Left renal pelvis (tissue), 4 donors: ENCODE data around the gene KRTAP20-3. TPM values are rescaled to one million over a fixed set of nuclear protein-coding genes. Genes with fewer than 3 reads are reported as not detected.

Experiments used
- DNase-seq, 4 donors: peaks; one replicate each; pipeline ENCODE4 v3.0.0-alpha.2; 2013; ENCODE audit warnings: low read depth in 4 of 4, low spot score in 3 of 4
- polyA plus RNA-seq, 4 donors: library from polyadenylated mRNA; unstranded; fragments of 120-200 nt; gene quantifications; one replicate each; pipeline ENCODE4 v1.2.1, GENCODE V29; 2013; ENCODE audit not compliant: insufficient read length in 4 of 4

KRTAP20-3 gene
- polyA plus RNA-seq, 4 donors = not detected

DNA sequence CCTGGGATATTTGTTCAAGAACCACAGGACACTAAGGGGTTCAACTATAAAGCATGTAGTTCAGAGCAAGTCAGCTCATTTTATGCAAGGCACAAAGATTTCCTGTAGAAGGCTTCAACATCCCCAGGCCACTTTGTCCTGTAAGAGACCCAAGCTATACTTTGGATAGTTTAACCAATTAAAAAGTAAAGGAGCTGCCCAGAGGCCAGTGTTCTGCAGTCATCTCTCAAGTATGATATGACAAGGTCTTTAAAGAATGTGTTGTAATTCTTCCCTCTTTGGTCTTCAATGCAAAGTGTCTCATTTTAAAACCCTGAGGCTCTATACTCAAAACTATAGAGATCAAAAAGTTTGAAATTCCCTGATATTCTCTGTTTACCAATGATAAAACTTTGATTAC, 34.1 kb downstream of the KRTAP20-3 start:
- no peak for DNase-seq

DNA sequence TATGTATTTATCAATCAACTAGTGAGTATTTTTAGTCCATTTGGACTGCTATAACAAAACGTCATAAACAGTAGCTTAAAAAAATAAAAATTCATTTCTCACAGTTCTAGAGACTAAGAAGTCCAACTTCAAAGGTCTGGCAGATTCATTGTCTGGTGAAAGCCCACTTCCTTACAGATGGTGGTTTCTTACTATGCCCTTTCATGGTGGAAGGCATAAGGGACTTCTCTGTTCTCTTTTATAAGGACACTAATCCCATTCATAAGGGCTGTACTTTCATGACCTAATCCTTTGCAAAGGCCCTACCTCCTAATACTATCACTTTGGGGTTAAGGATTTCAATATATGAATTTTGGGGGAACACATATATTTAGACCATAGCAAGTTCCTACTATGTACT, 37.9 kb downstream of the KRTAP20-3 start:
- DNase-seq = no peak

DNA sequence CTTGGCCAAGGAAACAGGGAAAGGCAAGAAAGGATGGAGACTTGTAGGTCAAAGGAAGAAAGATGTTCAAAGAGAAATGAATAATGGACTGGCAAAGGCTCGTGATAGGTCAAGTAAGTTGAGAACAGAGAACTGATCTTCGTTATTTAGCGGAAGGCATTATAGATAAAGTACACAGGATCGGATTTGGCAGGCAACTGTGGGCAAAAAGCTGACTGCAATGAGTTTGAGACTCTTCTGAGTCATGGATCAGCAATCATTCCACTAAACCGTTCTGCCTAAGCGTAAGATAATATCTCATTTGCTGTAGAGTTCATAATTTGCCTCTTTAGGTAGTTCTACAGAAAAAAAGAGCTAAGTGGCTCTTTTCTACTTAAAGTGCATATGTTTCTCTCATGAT, 41.8 kb downstream of the KRTAP20-3 start:
- no peak for DNase-seq

DNA sequence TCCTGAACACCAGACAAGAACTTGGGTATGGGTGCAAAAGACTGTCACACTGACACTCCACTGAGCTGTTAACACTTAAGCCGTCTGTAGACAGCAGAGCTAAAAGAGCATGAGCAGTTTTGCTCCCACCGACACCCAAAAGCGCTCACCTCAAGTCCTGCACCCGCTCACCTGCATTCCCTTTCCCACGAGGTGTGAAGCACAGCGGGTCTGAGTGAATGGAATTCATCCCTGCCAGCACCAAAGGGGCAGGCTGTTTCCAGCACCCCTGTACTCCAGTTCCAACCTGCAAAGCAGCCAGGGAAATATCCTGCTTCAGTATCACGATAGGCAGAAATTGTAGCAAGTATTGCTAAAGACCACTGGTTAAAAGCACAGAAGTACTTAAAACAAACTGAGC, 47.2 kb downstream of the KRTAP20-3 start:
- DNase-seq = no peak

Other genes with a start within 250 kb of the KRTAP20-3 start
- not detected for gene KRTAP13-1, start 246.8 kb upstream of the KRTAP20-3 start, polyA plus RNA-seq
- not detected for gene KRTAP13-3, start 216.9 kb upstream of the KRTAP20-3 start, polyA plus RNA-seq
- gene KRTAP13-4, start 212.6 kb upstream of the KRTAP20-3 start, polyA plus RNA-seq = not detected
- gene KRTAP15-1, start 202.6 kb upstream of the KRTAP20-3 start, polyA plus RNA-seq = not detected
- not detected for gene KRTAP19-1, start 162.5 kb upstream of the KRTAP20-3 start, polyA plus RNA-seq
- gene KRTAP19-2, start 155.4 kb upstream of the KRTAP20-3 start, polyA plus RNA-seq = not detected
- gene KRTAP19-3, start 150.9 kb upstream of the KRTAP20-3 start, polyA plus RNA-seq = not detected
- not detected for gene KRTAP19-4, start 145.7 kb upstream of the KRTAP20-3 start, polyA plus RNA-seq
- gene KRTAP19-5, start 140.7 kb upstream of the KRTAP20-3 start, polyA plus RNA-seq = not detected
- not detected for gene KRTAP19-6, start 101.0 kb upstream of the KRTAP20-3 start, polyA plus RNA-seq
- gene KRTAP19-7, start 81.5 kb upstream of the KRTAP20-3 start, polyA plus RNA-seq = not detected
- not detected for gene KRTAP22-2, start 52.5 kb upstream of the KRTAP20-3 start, polyA plus RNA-seq
- gene KRTAP6-3, start 50.4 kb upstream of the KRTAP20-3 start, polyA plus RNA-seq = not detected
- not detected for gene KRTAP6-2, start 44.0 kb upstream of the KRTAP20-3 start, polyA plus RNA-seq
- gene KRTAP22-1, start 41.8 kb upstream of the KRTAP20-3 start, polyA plus RNA-seq = not detected
- gene KRTAP6-1, start 28.9 kb upstream of the KRTAP20-3 start, polyA plus RNA-seq = not detected
- not detected for gene KRTAP20-1, start 26.4 kb upstream of the KRTAP20-3 start, polyA plus RNA-seq
- gene KRTAP20-4, start 22.2 kb upstream of the KRTAP20-3 start, polyA plus RNA-seq = not detected
- not detected for gene KRTAP20-2, start 7.7 kb upstream of the KRTAP20-3 start, polyA plus RNA-seq
- not detected for gene KRTAP21-3, start 75.9 kb downstream of the KRTAP20-3 start, polyA plus RNA-seq
- gene KRTAP21-2, start 104.4 kb downstream of the KRTAP20-3 start, polyA plus RNA-seq = not detected
- gene KRTAP21-1, start 112.6 kb downstream of the KRTAP20-3 start, polyA plus RNA-seq = not detected
- not detected for gene KRTAP8-1, start 170.4 kb downstream of the KRTAP20-3 start, polyA plus RNA-seq
- not detected for gene KRTAP7-1, start 186.9 kb downstream of the KRTAP20-3 start, polyA plus RNA-seq
- not detected for gene KRTAP11-1, start 238.7 kb downstream of the KRTAP20-3 start, polyA plus RNA-seq